Stimulated activated CD4-positive, alpha-beta T cell treated with anti-CD3 and anti-CD28 coated beads, Interleukin-15, amount 100 ng/mL, for 48 hours (primary cell): ENCODE measurements around the gene KLF4.

Experiments
- DNase-seq, 2 donors: peaks; one replicate each; pipeline ENCODE4 v3.0.0-alpha.2; 2020; ENCODE audit warnings: low read depth in 2 of 2

The KLF4 gene

GRCh38 chr9:107447834-107448233, 41.7 kb downstream of the KLF4 start:
- no peak for DNase-seq

DNA sequence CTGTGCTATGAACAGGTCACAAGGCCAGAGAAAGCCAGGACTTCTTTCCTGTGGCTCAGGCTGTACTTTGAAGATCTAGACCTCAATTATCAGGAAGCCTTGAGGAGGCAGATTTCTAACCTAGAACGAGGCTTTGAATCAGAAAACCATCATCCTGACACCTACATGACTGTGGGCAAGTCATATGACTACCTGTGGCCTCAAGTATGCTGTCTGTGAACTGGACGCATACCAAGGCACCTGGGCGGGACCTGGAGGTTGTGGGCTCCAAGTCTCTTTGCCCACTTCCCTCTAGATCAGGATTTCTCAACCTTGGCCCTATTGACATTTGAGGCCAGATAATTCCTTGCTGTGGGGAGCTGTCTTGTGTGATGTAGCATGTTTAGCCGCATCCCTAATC, 42.5 kb downstream of the KLF4 start:
- no peak for DNase-seq

DNA sequence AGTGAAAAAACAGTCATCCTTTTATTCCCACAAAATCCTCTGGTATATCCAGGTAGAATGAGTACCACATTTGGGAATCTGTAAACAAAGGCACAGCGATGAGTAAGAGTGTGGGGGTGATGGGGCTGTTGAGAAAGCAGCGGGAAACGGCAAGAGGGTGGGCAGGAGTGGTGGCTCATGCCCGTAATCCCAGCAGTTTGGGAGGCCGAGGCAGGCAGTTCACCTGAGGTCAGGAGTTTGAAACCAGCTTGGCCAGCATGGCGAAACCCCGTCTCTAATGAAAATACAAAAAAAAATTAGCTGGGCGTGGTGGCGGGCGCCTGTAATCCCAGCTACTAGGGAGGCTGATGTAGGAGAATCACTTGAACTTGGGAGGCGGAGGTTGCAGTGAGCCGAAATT, 43.1 kb downstream of the KLF4 start:
- DNase-seq = no peak

DNA sequence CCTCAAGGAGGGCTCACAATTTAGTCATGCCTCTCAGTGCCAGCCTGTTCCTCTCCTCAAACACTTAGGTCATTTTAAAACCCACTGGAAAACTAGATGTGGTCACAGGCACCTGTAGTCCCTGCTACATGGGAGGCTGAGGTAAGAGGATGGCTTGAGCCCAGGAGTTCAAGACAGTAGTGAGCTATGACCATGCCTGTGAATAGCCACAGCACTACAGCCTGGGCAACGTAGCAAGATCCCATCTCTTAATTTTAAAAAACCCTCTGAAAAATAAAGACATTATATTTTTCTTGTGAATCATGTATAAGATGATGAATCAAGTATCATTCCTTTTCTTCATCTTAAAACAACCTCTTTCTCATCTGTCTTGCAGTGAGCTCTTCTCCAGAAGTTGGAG, 45.8 kb downstream of the KLF4 start:
- no peak for DNase-seq

- DNase-seq = no peak
These were observed 49.5 kb downstream of the KLF4 start for GRCh38 chr9:107439991-107440456.

DNA sequence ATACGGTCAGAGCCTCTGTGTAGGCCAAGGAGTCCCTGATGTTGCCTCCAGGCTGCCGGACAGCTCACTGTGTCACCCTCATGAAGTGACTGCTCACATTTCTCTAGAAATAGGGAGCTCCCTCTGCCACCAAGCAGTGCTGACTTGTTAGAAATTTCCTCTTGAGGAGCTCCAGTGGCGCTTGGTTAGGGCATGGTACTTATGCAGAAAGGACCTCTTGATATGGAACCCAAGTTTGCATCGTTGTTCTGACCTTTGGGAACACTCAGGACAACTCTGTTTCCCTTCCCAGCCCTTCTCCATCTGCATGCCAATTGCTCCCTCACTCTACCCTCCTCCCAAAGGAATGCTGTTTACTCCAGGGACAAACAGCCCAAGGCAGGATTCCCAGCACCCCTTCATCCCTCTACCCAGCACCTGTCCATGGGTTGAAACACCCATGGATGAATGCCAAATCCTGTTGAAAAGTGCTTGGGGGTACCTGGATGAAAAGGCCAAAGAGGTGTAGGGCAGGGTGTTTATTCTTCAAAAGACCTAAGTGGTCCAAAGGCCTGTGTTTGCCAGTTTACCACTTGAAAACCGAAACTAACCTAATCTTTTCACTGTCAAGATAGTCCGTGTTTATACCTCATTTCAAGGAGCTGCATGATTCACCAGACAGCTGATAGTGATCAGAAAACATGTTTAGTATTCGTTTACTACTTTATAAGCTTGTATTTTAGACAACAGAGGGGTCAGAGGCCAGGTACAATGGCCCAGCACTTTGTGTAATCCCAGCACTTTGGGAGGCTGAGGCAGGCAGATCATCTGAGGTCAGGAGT, 51.1 kb downstream of the KLF4 start:
- DNase-seq = no peak

DNA sequence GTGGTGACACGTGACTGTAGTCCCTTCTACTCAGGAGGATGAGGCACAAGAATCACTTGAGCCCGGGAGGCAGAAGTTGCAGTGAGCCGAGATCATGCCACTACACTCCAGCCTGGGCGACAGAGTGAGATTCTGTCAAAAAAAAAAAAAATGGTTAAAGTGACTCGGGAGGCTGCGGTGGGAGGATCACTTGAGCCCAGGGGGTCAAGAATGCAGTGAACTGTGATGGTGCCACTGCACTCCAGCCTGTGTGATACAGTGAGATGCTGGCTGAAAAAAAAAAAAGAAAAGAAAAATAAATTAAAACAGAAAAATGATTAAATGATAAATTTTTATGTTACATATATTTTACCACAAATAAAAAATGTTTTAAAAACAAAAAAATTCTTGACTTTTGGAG, 51.9 kb downstream of the KLF4 start:
- DNase-seq = no peak

GRCh38 chr9:107435415-107435814, 54.2 kb downstream of the KLF4 start:
- DNase-seq = no peak
